NT2/D1 (cell line): ENCODE measurements around the gene PCDHGB4.

Experiments used
- SUZ12 ChIP-seq: IDR thresholded peaks from 2 replicates; pipeline ENCODE4 v1.6.1; 2011; ENCODE audit not compliant: insufficient read length, insufficient read depth; ENCODE audit errors: extremely low read depth
- YY1 ChIP-seq: IDR thresholded peaks from 2 replicates; pipeline ENCODE4 v1.6.1; 2011; ENCODE audit not compliant: insufficient read length, insufficient read depth
- ZNF274 ChIP-seq: IDR thresholded peaks from 2 replicates; pipeline ENCODE4 v1.6.1; 2011; ENCODE audit warnings: mild to moderate bottlenecking, low read depth, low read length

GRCh38 chr5:141411575-141411974 is 24.1 kb downstream of the PCDHGB4 start:
- TF ChIP-seq YY1 (no peak), ZNF274 (no peak), SUZ12 (no peak)
